Transverse colon (tissue), 4 donors: Measurements from ENCODE around the gene CASTOR1.

Experiments used
- CTCF ChIP-seq, 5 experiments: fragments of 200-600 bp in 3 of 5; fragments of 450-650 bp in 2 of 5; sonication (generic) in 3 of 5; IDR thresholded peaks; 1 replicate in 2 of 5; 2 replicates in 3 of 5; pipeline ENCODE4 v1.5.1; 2016 to 2017; ENCODE audit warnings: antibody characterized with exemption in 5 of 5, inconsistent platforms in 3 of 5, mild to moderate bottlenecking in 2 of 5, moderate library complexity in 1 of 5
- EP300 ChIP-seq: sonication (generic); formaldehyde crosslinking; IDR thresholded peaks from one replicate; pipeline ENCODE4 v1.6.1; 2017; ENCODE audit warnings: antibody characterized with exemption, low read depth
- POLR2A ChIP-seq: fragments of 450-650 bp; IDR thresholded peaks from one replicate; pipeline ENCODE4 v1.6.1; 2016; ENCODE audit warnings: antibody characterized with exemption, mild to moderate bottlenecking, moderate library complexity
- POLR2AphosphoS5 ChIP-seq, 3 donors: sonication (generic); formaldehyde crosslinking; IDR thresholded peaks; one replicate each; pipeline ENCODE4 v1.6.1; 2016; ENCODE audit warnings: antibody characterized with exemption in 3 of 3

- TF ChIP-seq EP300 (no peak), CTCF (IDR thresholded peaks at IDR 0.05) (no peak), POLR2A (no peak), POLR2AphosphoS5 (IDR thresholded peaks at IDR 0.05) (no peak)
These were observed 35.0 kb downstream of the CASTOR1 start for GRCh38 chr22:30254314-30254713.
